NK-92 (cell line): ENCODE data around the gene KAT8.
"Not testable (repeated sequence)": the region's sequence is repeated elsewhere in the genome, so short reads cannot be mapped to it uniquely, and the experiment has no call there.

Experiments
- DNase-seq: peaks from one replicate; lab custom pipeline; 2025; ENCODE audit not compliant: unreplicated experiment; lab: John Stamatoyannopoulos, UW

KAT8 gene

GRCh38 chr16:31083556-31083955, 33.9 kb upstream of the KAT8 start:
- no peak for DNase-seq

DNA sequence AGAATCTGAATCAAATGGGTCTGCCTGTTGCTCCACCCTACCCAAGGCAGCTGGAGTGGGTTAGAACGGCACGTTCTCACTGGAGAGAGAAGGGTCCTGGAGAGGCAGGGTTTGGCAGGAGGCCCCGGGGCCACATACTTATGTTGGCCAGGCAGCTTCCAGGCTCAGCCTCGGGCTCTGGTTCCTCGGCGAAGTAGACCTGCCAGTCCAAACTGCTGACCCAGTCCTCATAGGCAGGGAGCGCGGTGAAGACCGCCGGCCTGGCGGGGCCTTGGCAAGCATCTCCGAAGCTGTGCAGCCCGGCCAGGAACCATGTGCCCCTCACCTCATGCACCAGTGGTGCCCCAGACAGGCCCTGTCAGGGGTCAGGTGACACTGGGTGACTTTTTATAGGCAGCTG, 33.5 kb upstream of the KAT8 start:
- DNase-seq, result no peak

GRCh38 chr16:31084584-31085302, 32.7 kb upstream of the KAT8 start:
- no peak for DNase-seq

DNA sequence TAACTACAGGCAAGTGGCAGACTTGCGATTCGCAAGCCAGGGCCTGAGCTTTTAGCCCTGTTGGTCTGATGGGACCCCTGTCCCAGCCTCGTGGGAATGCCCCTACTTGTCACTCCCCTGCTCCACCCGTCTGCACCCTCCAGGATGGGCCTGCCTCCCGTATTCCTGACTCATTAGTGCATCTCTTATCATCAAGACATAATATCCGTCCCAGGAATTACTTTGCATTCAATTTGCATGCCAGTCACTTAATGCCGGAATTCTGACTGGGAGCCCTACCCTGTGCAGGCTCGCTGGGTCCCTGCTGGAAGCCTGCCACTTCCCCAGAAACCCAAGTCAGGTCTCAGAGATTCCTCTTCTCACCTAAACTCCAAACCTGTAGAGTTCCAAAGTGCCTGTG, 32.1 kb upstream of the KAT8 start:
- no peak for DNase-seq

- DNase-seq, result no peak
These were observed 31.4 kb upstream of the KAT8 start for GRCh38 chr16:31085873-31086628.

- DNase-seq, result no peak
These were observed 30.9 kb upstream of the KAT8 start for GRCh38 chr16:31086629-31086906.

DNA sequence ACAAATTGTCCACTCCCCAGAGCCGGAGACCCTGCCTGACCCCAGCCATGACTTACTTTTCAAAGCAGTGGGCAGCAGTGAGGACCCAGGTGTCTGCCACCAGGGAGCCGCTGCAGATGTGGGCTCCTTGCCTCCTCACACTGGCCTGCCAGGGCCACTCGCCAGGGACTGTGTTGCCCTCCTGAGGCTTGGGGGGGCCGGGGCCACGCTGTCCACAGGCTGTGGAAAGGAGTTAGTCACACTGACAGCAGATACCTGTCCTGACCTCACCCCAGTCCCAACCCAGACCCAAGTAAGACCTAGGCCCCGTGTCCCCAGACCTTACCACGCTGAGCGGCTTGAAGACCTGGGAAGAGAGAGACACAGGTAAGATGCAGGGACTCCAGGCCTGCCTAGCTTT, 30.0 kb upstream of the KAT8 start:
- no peak for DNase-seq

GRCh38 chr16:31087971-31088370, 29.5 kb upstream of the KAT8 start:
- DNase-seq, result no peak

DNA sequence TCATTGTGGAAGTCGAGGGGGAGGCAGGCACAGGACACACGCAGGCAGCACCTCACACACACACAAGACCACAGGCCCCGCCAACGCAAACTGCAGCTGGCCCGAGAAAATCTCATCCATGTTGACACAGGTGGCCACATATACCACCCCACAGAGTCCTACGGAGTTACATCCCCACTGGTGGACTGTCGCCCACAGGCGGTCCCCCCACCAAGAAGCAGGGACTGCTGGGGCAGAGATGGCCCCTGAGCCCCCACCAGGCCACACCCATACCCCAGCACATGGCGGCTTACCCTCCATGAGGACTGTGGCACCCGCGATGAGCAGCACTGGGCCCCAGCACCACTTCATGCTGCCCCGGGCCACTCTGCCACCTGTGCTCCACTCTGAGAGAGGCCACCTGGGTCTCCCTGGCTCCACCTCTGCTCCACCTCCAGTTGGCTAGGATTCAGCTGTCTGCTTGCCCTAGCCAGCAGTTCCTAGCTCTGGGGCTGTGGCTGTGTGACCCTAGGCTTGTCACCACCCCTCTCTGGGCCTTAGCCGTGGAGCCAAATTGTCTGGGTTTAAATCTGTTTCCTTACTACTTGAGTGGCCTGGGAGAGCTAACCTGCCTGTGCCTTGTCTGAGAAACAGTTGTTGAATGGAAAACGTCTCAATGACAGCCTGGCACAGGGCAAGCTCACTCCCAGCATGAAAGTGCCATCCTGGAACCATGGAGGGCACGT, 28.8 kb upstream of the KAT8 start, which contains the start of gene PRSS53:
PRSS53 (minus strand) TSS at position 485 of the 725 bp plus-strand sequence; CDS start at position 351, 134 bp downstream.
- no peak for DNase-seq

DNA sequence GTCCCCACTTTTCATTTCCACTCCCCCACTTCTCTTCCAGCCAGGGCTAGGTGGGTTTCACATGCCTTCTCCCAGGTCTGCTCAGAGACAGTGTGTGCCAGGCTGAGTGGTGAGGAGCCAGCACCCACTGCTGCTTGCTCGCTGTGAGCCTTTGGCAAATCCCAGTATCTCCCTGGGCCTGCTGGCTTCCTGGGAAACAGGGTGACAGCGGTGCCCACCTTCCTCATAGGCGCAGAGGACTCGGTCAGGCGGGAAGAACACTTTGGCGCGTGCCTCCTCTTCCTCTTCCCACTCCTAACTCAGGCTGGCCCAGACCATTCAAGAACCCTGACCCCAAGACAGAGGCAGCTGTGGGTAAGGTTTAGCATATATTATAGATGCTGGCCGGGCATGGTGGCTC, 28.3 kb upstream of the KAT8 start:
- no peak for DNase-seq

- DNase-seq, result no peak
These were observed 26.9 kb upstream of the KAT8 start for GRCh38 chr16:31090540-31090939.

DNA sequence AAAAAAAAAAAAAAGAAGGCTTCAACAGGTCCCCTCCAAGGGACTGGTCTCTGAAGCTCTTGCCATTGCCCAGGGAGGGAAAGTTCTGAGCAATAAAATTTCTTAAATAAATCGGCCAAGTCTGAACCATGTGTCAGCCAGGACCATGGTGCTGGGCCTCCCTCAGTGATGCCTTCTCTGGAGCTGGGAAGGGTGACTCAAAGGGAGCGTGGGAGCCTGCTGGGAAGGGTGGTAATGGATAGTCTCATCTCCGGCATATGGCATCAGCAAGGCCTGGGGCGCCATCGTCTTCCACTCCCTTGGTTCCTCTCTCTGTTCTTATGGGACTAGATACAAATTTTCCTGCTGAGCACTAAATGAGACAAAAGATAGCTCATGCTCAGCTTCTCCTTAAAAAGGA, 25.1 kb upstream of the KAT8 start:
- no peak for DNase-seq

- DNase-seq, result no peak
These were observed 24.2 kb upstream of the KAT8 start for GRCh38 chr16:31093132-31093703.

GRCh38 chr16:31094088-31094423, 23.4 kb upstream of the KAT8 start:
- DNase-seq, result no peak

- DNase-seq, result no peak
These were observed 22.9 kb upstream of the KAT8 start, which contains the start of gene VKORC1 for GRCh38 chr16:31094424-31095120. TSS of gene VKORC1 (minus strand) at chr16:31094797. CDS start at chr16:31094729, 68 bp downstream.

DNA sequence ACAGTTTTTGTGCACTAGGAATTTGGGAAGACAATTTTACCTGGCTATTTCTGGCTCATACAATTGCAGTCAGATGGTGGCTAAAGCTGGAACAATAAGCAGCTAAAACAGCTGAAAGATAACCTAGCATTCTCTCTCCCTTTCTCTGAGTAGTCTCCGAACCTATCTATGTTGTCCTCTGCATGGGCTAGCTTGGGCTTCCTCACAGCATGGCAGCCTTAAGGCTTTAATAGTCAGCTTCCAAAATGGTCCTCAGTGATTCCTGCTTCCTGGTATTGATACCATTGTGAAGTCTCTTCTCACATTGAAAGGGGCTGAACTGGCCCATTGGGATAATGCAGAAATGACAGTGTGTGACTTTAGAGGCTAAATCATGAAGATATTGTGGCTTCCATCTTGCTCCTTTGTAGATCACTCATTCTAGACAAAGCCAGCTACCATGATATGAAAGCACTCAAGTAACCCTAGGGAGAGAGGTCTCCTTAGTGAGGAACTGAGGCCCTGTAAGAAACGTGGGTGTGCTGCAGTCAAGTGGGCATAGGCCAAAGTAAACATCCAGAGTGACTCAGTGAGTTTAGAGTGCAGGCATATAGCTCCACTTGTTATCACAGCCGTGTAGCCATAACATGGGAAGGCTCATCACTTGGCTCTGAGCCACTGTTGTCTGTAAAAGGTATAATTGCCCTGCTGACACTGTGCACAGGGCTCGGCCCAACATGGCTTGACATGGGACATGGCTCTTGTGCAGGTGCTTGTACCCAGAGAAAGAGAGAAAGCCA, 17.4 kb upstream of the KAT8 start:
- DNase-seq, result no peak

DNA sequence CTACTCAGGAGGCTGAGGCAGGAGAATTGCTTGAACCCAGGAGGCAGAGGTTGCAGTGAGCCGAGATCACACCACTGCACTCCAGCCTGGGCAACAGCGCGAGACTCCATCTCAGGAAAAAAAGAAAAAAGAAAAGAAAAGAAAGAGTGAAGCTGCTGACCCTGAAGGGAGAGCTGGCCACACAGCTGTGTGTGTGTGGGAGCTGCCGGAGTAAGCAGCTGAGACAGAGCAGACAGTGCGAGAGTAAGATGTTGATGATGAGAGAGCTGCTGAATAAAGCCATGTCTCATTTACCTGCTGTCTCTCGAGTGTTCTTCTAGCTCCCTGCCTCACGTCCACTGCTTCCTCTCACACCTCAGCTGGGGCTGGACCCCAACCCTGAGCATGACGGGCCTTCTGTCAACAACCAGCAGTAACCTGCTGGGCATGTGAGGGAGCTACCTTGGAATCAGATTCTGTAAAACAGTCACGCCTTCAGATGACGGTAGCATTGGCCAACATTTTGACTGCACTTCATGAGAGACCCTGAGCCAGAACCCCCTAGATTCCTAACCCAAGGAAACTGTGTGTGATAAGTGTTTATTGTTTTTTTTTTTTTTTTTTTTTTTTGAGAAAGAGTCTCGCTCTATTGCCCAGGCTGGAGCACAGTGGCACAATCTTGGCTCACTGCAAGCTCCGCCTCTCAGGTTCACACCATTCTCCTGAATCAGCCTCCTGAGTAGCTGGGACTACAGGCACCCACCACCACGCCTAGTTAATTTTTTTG, 16.4 kb upstream of the KAT8 start:
- not testable (repeated sequence) for DNase-seq

DNA sequence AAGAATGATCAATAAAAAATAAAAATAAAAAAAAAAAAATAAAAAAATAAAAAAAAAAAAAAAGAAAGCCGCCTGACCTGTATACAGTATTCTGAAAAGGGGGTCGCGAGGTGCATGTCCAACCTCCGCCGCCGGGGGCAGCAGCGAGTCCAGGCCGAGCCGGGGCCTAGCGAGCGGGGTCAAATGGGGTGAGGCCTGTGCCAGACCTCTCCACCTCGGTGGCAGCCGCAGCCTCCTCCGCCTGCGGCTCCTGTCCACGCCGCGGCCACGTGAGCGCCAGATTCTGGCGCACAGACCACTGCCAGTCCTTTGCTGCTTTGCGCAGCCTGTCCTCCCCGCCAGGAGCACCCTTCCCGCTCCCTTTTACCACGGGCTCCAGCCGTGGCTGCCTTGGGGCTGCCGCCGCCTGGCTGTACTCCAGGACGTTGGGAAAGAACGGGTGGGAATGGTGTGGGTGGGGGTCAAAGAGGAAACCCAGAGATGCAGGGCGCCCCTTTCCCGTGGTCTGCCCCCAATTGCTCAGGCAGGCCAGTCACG, 11.7 kb upstream of the KAT8 start:
- DNase-seq, result no peak
